ENCODE measurements around the gene NEU4.
"Not testable (repeated sequence)": the region's sequence is repeated elsewhere in the genome, so short reads cannot be mapped to it uniquely, and the experiment has no call there.

The NEU4 gene

DNA sequence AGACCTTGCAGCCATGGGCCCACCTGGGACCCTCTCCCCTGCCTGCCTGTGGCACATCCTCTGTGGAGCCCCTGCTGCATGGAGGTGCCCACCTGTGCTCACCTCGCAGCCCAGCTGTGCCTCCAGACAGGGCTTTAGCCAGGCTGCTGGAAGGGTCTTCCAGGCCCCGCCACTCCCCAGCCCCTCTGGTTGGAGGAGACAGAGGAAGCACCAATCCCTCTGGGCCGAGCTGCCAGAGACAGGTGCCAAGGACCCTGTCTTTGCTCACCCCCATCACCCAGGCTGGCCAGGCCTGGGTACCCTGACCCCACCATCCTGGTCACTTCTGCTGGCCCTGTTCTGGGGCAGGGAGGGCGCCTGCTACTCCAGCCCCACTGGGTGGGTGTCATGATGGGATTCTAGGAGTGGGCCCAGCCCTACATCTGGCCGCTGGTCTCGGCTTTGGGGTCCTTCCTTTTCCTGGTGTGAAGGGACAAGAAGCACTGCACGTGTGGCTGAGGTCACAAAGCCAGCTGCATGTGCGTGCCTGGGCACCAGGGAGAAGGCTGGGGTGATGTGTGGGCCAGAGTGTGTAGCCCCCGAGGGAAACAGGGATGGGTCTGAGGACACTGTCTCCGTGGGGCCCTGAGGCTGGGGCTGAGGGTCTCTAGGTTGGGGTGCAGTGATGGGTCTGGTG, 9.3 kb upstream of the NEU4 start:
- DNase-seq (ENCODE audit: low read depth, low spot score): no peak

DNA sequence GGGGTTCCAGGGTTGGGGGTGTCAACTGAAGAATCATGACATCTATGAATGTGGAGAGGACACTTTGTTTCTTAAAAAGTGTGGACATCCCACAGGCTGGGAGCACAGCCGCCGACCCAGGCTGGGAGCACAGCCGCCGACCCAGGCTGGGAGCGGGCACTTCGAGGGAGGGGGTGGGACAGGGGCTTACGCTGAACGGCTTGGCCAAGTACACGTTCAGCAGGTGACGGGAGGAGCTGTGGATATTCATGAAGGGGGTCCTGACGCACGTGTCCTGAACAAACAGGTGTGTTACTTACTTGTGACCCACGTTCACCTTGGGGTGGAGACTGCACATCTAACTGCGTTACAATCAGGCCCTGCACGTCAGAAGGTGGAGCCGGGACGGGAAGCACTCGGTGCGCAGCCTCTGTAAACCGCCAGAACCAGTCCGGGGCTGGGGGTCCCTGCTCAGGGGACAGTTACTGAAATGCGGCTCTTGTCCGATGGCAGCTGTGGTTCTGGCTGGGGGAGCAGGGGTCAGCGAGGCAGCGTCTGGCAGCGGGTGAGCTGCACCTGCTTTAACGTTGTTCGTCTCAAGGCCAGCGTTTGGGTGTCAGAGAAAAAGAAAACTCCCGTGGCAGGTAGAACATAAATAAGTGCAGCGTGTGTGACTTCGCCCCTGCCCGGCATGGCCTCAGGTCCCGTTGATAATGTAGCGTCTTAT, 8.6 kb upstream of the NEU4 start:
- not testable (repeated sequence) for DNase-seq (ENCODE audit: low read depth, low spot score)

GRCh38 chr2:241801611-241802420, 7.2 kb upstream of the NEU4 start:
- no peak for DNase-seq (ENCODE audit: low read depth, low spot score)

DNA sequence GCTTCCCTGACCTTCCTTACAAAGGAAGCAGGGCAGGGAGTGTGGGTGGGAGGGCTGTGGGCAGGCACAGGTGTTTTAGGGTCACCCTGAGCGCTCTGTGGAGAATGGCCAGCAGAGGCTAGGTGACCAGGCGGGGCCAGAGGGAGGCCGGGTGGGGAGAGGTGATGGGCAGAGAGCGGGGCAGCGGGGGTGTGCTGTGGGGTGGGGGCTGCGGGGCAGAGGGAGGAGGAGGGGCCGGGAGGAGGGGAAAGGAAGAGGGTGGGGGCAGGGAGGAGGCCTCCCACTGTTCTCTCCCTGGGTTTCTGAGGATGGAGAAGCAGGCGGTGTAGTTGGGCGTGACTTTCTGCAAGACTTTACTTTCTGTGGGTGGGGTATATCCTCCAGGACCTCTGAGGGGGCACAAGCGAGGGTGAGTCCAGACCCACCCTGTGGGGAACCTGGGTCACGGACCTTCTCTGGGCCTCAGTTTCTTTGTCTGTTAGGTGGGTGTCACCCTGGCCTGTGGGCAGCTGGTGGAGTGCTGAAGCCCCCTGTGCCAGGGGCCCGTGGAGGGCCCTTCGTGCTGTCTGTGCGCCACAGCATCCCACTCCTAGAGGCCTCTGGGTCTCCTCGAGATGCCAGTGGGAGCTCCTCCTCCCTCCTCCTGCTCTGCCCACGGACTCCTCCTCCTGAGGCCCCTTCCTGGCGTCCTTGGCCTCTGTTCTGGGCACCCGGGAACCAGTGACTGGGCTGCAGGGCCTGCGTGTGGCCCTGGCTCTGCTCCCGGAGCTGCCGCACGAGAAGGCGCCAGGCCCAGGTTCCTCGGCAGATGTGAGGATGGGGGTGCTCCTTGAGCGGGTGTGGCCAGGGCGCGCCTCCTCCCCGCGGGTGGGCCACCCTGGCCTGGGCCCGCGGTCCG, 6.3 kb upstream of the NEU4 start:
- no peak for DNase-seq (ENCODE audit: low read depth, low spot score)

GRCh38 chr2:241803387-241804325, 5.3 kb upstream of the NEU4 start:
- DNase-seq (ENCODE audit: low read depth, low spot score): peak; percentile 78

GRCh38 chr2:241804326-241805229, 4.4 kb upstream of the NEU4 start:
- DNase-seq (ENCODE audit: low read depth, low spot score): peak; percentile 33

DNA sequence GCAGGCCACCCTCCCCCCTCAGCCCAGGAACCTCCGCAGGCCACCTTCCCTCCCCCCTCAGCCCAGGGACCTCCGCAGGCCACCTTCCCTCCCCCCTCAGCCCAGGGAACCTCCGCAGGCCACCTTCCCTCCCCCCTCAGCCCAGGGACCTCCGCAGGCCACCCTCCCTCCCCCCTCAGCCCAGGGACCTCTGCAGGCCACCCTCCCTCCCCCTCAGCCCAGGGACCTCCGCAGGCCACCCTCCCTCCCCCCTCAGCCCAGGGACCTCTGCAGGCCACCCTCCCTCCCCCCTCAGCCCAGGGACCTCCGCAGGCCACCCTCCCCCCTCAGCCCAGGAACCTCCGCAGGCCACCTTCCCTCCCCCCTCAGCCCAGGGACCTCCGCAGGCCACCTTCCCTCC, 2.8 kb upstream of the NEU4 start:
- DNase-seq (ENCODE audit: low read depth, low spot score): not testable (repeated sequence)

DNA sequence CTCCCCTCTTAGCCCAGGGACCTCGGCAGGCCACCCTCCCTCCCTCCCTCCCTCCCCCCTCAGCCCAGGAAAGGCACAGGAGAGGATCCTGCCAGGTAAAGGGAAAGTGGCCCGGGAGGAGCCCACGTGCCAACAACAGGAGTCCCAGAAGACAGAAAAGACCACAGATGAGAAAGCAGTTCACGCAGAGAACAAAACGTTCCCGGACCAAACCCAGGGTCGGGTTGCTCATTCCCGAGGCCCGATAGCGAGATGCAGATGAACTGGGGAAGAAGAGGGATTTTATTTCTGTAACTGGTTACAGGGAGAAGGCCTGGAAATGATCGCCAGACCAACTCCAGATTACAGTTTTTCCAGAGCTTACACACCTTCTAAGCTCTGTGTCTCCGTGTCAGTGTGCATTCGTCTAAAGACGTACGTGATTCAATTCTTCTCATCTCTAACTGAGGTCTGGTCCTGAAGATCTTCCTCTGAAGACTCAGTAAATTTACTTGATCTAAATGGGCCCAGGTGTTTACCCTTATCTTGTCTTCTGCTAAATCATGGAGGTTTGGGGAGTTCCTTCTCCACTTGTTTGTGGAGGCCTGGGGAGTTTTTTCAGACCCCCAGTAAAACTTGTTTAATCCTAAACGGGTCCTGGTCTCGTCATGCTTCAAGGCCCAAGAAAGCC, 807 bp upstream of the NEU4 start:
- no peak for DNase-seq (ENCODE audit: low read depth, low spot score)

- DNase-seq (ENCODE audit: low read depth, low spot score): no peak
These were observed 652 bp downstream of the NEU4 start for GRCh38 chr2:241809383-241810306.

DNA sequence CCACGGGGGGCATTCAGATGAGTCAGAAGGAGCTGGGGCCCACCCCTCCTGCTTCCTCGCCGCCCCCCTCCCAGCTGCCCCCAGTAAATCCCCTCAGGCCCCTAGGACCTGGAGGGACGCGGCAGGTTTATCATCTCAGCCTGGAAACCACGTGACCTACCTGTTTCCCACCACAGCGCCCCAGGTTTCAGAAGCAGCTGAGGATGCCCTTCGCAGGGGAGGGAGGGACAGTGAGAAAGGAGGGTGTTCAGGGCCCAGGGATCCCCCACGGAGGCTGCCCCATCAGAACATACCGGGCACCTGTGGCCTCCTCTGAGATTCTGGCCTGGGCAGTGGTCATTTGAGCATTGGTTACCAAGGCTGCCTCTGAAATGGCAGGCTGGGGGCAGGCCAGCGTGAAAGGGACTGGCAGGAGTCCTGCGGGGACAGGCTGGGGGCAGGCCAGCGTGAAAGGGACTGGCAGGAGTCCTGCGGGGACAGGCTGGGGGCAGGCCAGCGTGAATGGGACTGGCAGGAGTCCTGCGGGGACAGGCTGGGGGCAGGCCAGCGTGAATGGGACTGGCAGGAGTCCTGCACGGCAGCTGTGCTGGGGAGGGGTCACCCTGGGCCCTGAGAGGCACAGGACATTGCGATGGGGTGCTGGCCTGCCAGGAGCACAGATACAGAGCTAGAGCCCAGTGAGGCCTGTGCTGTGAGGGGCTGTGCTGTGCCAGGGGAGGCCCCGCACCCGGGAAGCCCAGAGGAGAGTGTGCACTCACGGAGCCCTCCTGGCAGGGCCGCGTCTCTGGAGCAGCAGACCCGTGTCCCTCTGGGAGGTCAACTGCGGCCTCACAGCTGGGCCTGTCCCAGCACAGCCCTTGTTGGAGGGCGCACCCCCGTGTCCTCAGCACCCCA, 1.6 kb downstream of the NEU4 start:
- no peak for DNase-seq (ENCODE audit: low read depth, low spot score)

DNA sequence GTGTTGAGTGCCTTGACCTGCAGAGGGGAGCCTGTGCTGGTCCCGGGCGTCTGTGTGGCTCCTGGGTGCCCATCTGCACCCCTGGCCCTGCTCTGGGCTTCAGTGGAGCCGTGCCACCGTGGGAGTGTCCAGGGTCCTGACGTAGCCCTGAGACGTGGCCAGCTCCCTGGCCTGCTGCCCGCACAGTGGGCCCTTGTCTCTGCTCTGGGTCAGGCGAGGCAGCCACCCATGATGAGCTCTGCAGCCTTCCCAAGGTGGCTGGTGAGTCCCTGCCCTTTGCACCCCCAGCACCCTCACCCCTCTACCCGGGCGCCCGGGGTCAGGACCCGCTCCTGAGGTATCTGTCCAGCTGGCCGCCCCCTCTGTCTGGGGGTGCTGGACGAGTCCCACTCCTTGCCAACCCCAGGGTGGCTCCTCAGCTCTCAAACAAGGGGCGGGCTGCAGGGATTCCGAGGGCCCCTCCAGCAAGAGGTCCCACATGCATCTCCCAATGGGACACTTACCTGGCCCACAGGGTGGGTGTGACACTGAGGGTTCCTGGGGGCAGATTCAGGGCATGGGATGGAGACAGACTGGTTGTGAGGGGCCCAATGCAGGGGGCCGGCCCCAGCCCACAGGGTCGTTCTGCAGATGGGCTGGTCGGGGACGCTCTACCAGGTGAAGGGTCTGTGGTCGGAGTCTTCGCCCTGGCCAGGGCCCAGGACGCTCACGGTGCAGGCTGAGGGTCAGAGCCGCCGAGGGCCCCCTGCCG, 2.4 kb downstream of the NEU4 start:
- DNase-seq (ENCODE audit: low read depth, low spot score): no peak

DNA sequence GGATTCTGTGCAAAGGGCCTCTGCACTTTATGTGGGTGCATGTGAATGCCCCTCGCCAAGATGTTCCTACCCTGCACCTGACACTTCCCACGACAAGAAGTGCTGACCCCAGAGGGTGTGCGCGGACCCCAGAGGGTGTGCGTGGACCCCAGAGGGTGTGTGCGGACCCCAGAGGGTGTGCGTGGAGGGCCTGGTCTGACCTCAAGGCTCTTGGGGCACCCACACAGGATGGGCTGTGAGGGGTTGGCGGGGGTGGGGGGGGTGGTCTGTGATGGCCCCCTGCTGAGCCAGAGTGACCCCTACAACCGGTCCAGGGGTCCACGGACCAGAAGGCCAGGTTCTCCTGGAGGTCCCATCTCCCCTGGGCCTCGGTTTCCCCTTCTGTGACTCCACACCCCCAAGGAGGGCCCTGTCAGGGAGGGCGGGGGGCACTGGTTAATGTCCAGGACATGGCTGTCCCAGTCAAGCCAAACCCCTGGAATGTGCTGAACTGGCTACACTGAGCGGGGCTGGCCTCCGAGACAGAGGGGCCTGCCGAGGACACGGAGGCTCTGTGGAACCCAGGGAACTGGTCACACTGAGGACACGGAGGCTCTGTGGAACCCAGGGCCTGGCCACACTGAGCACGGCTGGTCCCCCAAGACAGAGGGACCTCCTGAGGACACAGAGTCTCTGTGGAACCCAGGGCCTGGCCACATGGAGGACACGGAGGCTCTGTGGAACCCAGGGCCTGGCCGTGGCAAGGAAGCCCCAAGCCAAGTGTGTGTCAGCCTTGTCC, 3.1 kb downstream of the NEU4 start:
- no peak for DNase-seq (ENCODE audit: low read depth, low spot score)

DNA sequence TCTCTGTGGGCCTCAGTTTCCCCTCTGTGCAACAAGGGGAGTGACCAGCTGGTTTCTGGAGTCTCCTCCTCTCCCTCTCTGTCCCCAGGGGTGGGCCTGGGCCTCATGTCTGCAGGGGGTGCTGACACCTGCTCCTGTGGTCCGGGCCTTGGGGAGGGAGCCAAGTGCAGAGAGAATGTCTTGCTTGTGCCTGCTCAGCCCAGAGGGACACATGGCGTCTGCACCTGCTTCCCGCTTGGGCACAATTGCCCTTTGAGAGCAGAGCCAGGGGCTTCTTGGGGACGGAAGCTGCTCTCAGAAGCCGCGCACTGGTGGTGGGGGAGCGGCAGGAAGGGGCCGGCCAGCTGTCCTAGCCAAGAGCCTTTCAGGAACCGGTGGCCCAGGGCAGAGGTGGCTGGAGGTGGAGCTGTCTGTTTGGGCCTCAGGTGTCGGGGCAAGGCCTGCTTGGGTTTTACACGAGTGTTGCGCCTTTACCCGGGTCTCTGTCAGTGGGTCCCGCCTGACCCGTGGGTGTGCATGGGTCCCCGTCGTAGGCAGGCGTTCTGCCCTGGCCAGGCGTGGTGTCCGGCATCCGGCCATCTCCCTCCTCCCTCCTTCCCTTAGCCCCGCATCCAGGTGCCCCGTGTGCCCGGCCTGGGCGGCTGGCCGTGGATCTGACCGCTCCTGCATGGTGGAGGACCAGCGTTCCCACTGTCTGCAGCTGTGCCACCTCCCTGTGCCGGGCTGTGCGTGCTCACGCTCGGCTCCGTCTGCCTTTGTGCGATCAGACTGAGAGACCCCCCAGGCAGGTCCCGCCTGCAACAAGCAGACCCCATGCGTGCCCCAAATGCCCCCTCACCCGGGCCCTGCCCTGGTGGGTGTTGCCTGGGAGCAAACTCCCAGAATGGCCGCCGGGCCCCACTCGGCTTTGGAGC, 4.0 kb downstream of the NEU4 start:
- no peak for DNase-seq (ENCODE audit: low read depth, low spot score)

All from astrocyte of the hippocampus (primary cell).